Kidney epithelial cell (primary cell): ENCODE results near the gene ARHGAP5. TPM values are rescaled to one million over a fixed set of nuclear protein-coding genes. Genes with fewer than 3 reads are reported as not detected.

Experiments used
- DNase-seq: peaks from one replicate; pipeline ENCODE4 v3.0.0-alpha.2; 2010; ENCODE audit warnings: low read depth
- H3K27me3 ChIP-seq: 2 replicates; pipeline ENCODE4 v1.6.0; 2011; ENCODE audit warnings: low read length; ENCODE audit not compliant: control insufficient read depth, insufficient read depth
- H3K36me3 ChIP-seq: 2 replicates; pipeline ENCODE4 v1.5.1; 2011; ENCODE audit warnings: low read length; ENCODE audit not compliant: control insufficient read depth, insufficient read depth
- H3K4me3 ChIP-seq: 2 replicates; pipeline ENCODE4 v1.5.1; 2011; ENCODE audit warnings: low read depth, mild to moderate bottlenecking, control low read depth, low read length
- CTCF ChIP-seq: IDR thresholded peaks from 2 replicates; pipeline ENCODE4 v1.5.1; 2011; ENCODE audit warnings: mild to moderate bottlenecking, moderate library complexity, low read length, control low read depth, inconsistent platforms; ENCODE audit not compliant: insufficient read depth, poor library complexity, severe bottlenecking
- total RNA-seq: library from RNA; depleted of rRNA; stranded (reverse); fragments of >200 nt; gene quantifications from 2 replicates; pipeline ENCODE4 v1.2.3, GENCODE V29; 2015

Gene ARHGAP5
- 86.3 and 105 TPM in 2 replicates for total RNA-seq

- peak within 1 kb of the TSS; percentile 97 for H3K4me3 ChIP-seq
- H3K36me3 ChIP-seq, result no peaks in the 10 kb centered on the region
- no peak for DNase-seq
- no peaks in the 10 kb centered on the region for H3K27me3 ChIP-seq
- no peak for TF ChIP-seq CTCF
Observed at GRCh38 chr14:32077081-32078022, at the start of gene ARHGAP5. Gene ARHGAP5 (plus strand): TSS chr14:32077304. CDS start chr14:32090670, 13,366 bp downstream.

- Histone ChIP-seq H3K4me3 (no peak overlapping the region), H3K36me3 (no peaks in the 10 kb centered on the region), H3K27me3 (no peaks in the 10 kb centered on the region)
- DNase-seq, result peak; percentile 81
- no peak for TF ChIP-seq CTCF
Observed at GRCh38 chr14:32028599-32028998, 48.5 kb upstream of the ARHGAP5 start.

- H3K4me3 ChIP-seq, result no peak overlapping the region
- TF ChIP-seq CTCF, result no peak
- no peaks in the 10 kb centered on the region for H3K27me3 ChIP-seq
- no peak for DNase-seq
- H3K36me3 ChIP-seq, result no peaks in the 10 kb centered on the region
Observed at GRCh38 chr14:32033543-32033942, 43.6 kb upstream of the ARHGAP5 start.

GRCh38 chr14:32038876-32039275, 38.2 kb upstream of the ARHGAP5 start:
- H3K36me3 ChIP-seq, result no peaks in the 10 kb centered on the region
- no peak for DNase-seq
- no peaks in the 10 kb centered on the region for H3K27me3 ChIP-seq
- no peak overlapping the region for H3K4me3 ChIP-seq
- no peak for TF ChIP-seq CTCF

GRCh38 chr14:32039401-32040030, 37.6 kb upstream of the ARHGAP5 start:
- no peak for DNase-seq
- Histone ChIP-seq H3K4me3 (no peak overlapping the region), H3K27me3 (no peaks in the 10 kb centered on the region), H3K36me3 (no peaks in the 10 kb centered on the region)
- no peak for TF ChIP-seq CTCF
